ENCODE data around the gene KCTD15. TPM values are rescaled to one million over a fixed set of nuclear protein-coding genes. Genes with fewer than 3 reads are reported as not detected.

Gene KCTD15
- polyA plus RNA-seq, 1 donor (not counting 4 experiments of a cell fraction or from before 2014, with no cell fraction given) = 16.2 TPM

DNA sequence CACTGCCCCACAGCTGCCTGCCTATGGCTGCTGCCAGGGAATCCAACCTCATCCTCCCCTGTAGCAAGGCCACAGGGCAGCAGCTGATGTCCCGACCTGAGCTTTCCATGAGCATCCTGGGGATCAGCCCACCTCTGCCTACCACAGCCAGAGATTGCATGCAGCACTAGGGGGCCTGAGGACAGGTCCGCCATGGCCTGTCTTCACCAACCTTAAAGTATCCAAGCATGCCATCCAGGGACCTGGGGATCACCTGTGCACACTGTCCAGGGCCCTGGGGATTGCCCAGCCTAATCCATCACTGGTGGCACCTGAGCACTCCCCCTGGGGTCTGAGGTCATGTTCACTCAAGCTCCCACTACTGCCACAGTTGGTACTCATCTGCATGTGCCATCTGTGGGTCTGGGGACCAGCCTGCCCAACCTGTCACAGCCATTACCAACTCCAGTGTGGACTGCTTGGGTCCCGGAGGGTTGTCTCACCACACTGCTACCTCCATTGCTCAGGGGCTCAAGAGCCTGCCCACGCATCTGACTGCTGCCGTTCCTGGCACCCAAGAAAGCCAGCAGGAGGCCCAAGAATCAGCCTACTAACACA lies 53.0 kb downstream of the KCTD15 start:
- H3K4me1 ChIP-seq (ENCODE audit: control insufficient read depth, extremely low read depth, insufficient read depth, low read length) = no peaks in the 10 kb centered on the region
- H3K27me3 ChIP-seq (ENCODE audit: control insufficient read depth, extremely low read depth, insufficient read depth, low read length) = no peaks in the 10 kb centered on the region
- dilution Hi-C loops (cut with MboI; ENCODE audit: extremely low pct_ligation_motif_present, low sequenced_read_pairs) = no loop called here
- H3K36me3 ChIP-seq (ENCODE audit: control insufficient read depth in 2 of 2, extremely low read depth in 1 of 2, insufficient read depth in 2 of 2, low read length in 2 of 2) = no peaks in the 10 kb centered on the region
- no peak overlapping the region for H3K9ac ChIP-seq (ENCODE audit: control insufficient read depth, extremely low read depth, insufficient read depth, low read length)
- H3K4me2 ChIP-seq (ENCODE audit: control insufficient read depth, extremely low read depth, insufficient read depth, low read depth, low read length) = no peak overlapping the region
- no peak overlapping the region for H2AFZ ChIP-seq (ENCODE audit: control insufficient read depth, low read length)
- no peaks in the 10 kb centered on the region for H3K9me3 ChIP-seq (ENCODE audit: control insufficient read depth, low read depth, low read length)
- TF ChIP-seq EZH2 (IDR thresholded peaks at IDR 0.05; ENCODE audit: low read length) = no peak
- TF ChIP-seq, protein P1, sequence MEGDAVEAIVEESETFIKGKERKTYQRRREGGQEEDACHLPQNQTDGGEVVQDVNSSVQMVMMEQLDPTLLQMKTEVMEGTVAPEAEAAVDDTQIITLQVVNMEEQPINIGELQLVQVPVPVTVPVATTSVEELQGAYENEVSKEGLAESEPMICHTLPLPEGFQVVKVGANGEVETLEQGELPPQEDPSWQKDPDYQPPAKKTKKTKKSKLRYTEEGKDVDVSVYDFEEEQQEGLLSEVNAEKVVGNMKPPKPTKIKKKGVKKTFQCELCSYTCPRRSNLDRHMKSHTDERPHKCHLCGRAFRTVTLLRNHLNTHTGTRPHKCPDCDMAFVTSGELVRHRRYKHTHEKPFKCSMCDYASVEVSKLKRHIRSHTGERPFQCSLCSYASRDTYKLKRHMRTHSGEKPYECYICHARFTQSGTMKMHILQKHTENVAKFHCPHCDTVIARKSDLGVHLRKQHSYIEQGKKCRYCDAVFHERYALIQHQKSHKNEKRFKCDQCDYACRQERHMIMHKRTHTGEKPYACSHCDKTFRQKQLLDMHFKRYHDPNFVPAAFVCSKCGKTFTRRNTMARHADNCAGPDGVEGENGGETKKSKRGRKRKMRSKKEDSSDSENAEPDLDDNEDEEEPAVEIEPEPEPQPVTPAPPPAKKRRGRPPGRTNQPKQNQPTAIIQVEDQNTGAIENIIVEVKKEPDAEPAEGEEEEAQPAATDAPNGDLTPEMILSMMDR (optimal IDR thresholded peaks at IDR 0.05 in 1 of 3, IDR thresholded peaks at IDR 0.05 in 1 of 3, conservative IDR thresholded peaks at IDR 0.05 in 1 of 3; ENCODE audit: extremely low read depth in 1 of 3, insufficient read depth in 2 of 3, low read length in 3 of 3) = no peak
- no peak overlapping the region for H3K27ac ChIP-seq (ENCODE audit: control insufficient read depth, insufficient read depth, low read length)
- no peak for FAIRE-seq
- DNase-seq (ENCODE audit: low read depth, low spot score) = no peak
- H3K9me1 ChIP-seq (ENCODE audit: control insufficient read depth, extremely low read depth, insufficient read depth, low read length) = no peaks in the 10 kb centered on the region
- H3K4me3 ChIP-seq (ENCODE audit: control insufficient read depth in 2 of 3, extremely low read depth in 1 of 3, insufficient read depth in 2 of 3, low read depth in 1 of 3, low read length in 3 of 3) = no peak overlapping the region
- no peaks in the 10 kb centered on the region for H4K20me1 ChIP-seq (ENCODE audit: control insufficient read depth, extremely low read depth, insufficient read depth, low read length)
- no peaks in the 10 kb centered on the region for H3K79me2 ChIP-seq (ENCODE audit: control insufficient read depth, insufficient read depth, low read length)

DNA sequence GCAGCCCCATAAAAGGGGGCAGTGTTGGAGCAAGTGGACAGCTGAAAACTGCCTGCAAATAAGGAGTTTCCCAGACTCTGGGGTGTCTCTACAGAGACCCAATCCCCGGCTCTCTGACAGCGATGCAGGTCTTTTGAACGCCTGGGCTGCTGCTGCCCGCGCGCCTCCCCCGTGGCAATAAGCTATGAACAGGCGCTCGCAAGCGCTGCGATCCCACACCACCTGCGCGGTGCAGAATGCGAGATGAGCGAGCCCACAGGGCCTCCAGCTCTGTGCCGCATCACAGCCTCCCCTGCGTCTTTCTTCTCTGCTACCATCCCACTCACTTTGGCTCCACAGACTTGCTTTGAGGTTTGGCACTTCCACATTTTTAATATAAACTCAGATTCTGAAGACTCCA lies 62.3 kb downstream of the KCTD15 start:
- H3K4me3 ChIP-seq (ENCODE audit: control insufficient read depth in 2 of 3, extremely low read depth in 1 of 3, insufficient read depth in 2 of 3, low read depth in 1 of 3, low read length in 3 of 3) = no peak overlapping the region
- no peak overlapping the region for H3K9ac ChIP-seq (ENCODE audit: control insufficient read depth, extremely low read depth, insufficient read depth, low read length)
- no peaks in the 10 kb centered on the region for H3K4me1 ChIP-seq (ENCODE audit: control insufficient read depth, extremely low read depth, insufficient read depth, low read length)
- no peaks in the 10 kb centered on the region for H3K79me2 ChIP-seq (ENCODE audit: control insufficient read depth, insufficient read depth, low read length)
- H3K27ac ChIP-seq (ENCODE audit: control insufficient read depth, insufficient read depth, low read length) = no peak overlapping the region
- DNase-seq (ENCODE audit: low read depth, low spot score) = no peak
- peaks cover 3% of the 10 kb centered on the region for H3K27me3 ChIP-seq (ENCODE audit: control insufficient read depth, extremely low read depth, insufficient read depth, low read length)
- H3K4me2 ChIP-seq (ENCODE audit: control insufficient read depth, extremely low read depth, insufficient read depth, low read depth, low read length) = no peak overlapping the region
- no peak for TF ChIP-seq EZH2 (IDR thresholded peaks at IDR 0.05; ENCODE audit: low read length)
- TF ChIP-seq, protein P1 (optimal IDR thresholded peaks at IDR 0.05 in 1 of 3, IDR thresholded peaks at IDR 0.05 in 1 of 3, conservative IDR thresholded peaks at IDR 0.05 in 1 of 3; ENCODE audit: extremely low read depth in 1 of 3, insufficient read depth in 2 of 3, low read length in 3 of 3) = no peak
- no peak for FAIRE-seq
- H3K9me1 ChIP-seq (ENCODE audit: control insufficient read depth, extremely low read depth, insufficient read depth, low read length) = no peaks in the 10 kb centered on the region
- dilution Hi-C loops (cut with MboI; ENCODE audit: extremely low pct_ligation_motif_present, low sequenced_read_pairs) = no loop called here
- H2AFZ ChIP-seq (ENCODE audit: control insufficient read depth, low read length) = no peak overlapping the region
- H3K36me3 ChIP-seq (ENCODE audit: control insufficient read depth in 2 of 2, extremely low read depth in 1 of 2, insufficient read depth in 2 of 2, low read length in 2 of 2) = no peaks in the 10 kb centered on the region
- no peaks in the 10 kb centered on the region for H3K9me3 ChIP-seq (ENCODE audit: control insufficient read depth, low read depth, low read length)
- H4K20me1 ChIP-seq (ENCODE audit: control insufficient read depth, extremely low read depth, insufficient read depth, low read length) = no peaks in the 10 kb centered on the region
